ENCODE data around the gene TCTN2.

The TCTN2 gene

GRCh38 chr12:123720141-123720814 is 49.4 kb downstream of the TCTN2 start (continued):
- TF ChIP-seq CREB5 (CRISPR knock-in tag; IDR thresholded peaks at IDR 0.05; ENCODE audit: low read depth) (no peak), RARB (CRISPR knock-in tag; IDR thresholded peaks at IDR 0.05) (no peak), ISL1 (CRISPR knock-in tag; IDR thresholded peaks at IDR 0.05) (no peak), ZC3H10 (CRISPR knock-in tag; IDR thresholded peaks at IDR 0.05) (no peak), ZNF70 (CRISPR knock-in tag; IDR thresholded peaks at IDR 0.05) (no peak), PPARA (CRISPR knock-in tag; IDR thresholded peaks at IDR 0.05; ENCODE audit: borderline replicate concordance) (no peak), PATZ1 (CRISPR knock-in tag; IDR thresholded peaks at IDR 0.05; ENCODE audit: borderline replicate concordance) (no peak)

GRCh38 chr12:123721245-123721644 is 50.3 kb downstream of the TCTN2 start:
- no peak for TF ChIP-seq ZC3H10 (CRISPR knock-in tag; IDR thresholded peaks at IDR 0.05)
- TF ChIP-seq ISL1 (CRISPR knock-in tag; IDR thresholded peaks at IDR 0.05) = no peak
- TF ChIP-seq, protein P1, sequence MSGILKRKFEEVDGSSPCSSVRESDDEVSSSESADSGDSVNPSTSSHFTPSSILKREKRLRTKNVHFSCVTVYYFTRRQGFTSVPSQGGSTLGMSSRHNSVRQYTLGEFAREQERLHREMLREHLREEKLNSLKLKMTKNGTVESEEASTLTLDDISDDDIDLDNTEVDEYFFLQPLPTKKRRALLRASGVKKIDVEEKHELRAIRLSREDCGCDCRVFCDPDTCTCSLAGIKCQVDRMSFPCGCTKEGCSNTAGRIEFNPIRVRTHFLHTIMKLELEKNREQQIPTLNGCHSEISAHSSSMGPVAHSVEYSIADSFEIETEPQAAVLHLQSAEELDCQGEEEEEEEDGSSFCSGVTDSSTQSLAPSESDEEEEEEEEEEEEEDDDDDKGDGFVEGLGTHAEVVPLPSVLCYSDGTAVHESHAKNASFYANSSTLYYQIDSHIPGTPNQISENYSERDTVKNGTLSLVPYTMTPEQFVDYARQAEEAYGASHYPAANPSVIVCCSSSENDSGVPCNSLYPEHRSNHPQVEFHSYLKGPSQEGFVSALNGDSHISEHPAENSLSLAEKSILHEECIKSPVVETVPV (CRISPR knock-in tag; IDR thresholded peaks at IDR 0.05) = no peak
- TF ChIP-seq PPARA (CRISPR knock-in tag; IDR thresholded peaks at IDR 0.05; ENCODE audit: borderline replicate concordance) = no peak
- no peak for TF ChIP-seq ZFP3 (CRISPR knock-in tag; IDR thresholded peaks at IDR 0.05)
- no peak for TF ChIP-seq GLIS3 (CRISPR knock-in tag; IDR thresholded peaks at IDR 0.05)
- no peak for TF ChIP-seq SNAI2 (CRISPR knock-in tag; IDR thresholded peaks at IDR 0.05)
- no peak for TF ChIP-seq ZNF8 (CRISPR knock-in tag; IDR thresholded peaks at IDR 0.05)
- no peak for TF ChIP-seq ZFP30 (CRISPR knock-in tag; IDR thresholded peaks at IDR 0.05)
- no peak for TF ChIP-seq CREB5 (CRISPR knock-in tag; IDR thresholded peaks at IDR 0.05; ENCODE audit: low read depth)
- no peak for TF ChIP-seq TCF4 (CRISPR knock-in tag; IDR thresholded peaks at IDR 0.05; ENCODE audit: borderline replicate concordance)
- no peak for TF ChIP-seq OSR1 (CRISPR knock-in tag; IDR thresholded peaks at IDR 0.05)
- no peak for TF ChIP-seq PATZ1 (CRISPR knock-in tag; IDR thresholded peaks at IDR 0.05; ENCODE audit: borderline replicate concordance)
- ATAC-seq = no peak

- TF ChIP-seq RARB (CRISPR knock-in tag; IDR thresholded peaks at IDR 0.05) = no peak
- no peak for TF ChIP-seq POU6F1 (CRISPR knock-in tag; IDR thresholded peaks at IDR 0.05; ENCODE audit: borderline replicate concordance, low read depth)
- TF ChIP-seq ESRRG (CRISPR knock-in tag; IDR thresholded peaks at IDR 0.05) = no peak
- no peak for TF ChIP-seq BACH2 (CRISPR knock-in tag; IDR thresholded peaks at IDR 0.05; ENCODE audit: borderline replicate concordance)
- TF ChIP-seq OSR1 (CRISPR knock-in tag; IDR thresholded peaks at IDR 0.05) = no peak
- TF ChIP-seq TOX (CRISPR knock-in tag; IDR thresholded peaks at IDR 0.05; ENCODE audit: borderline replicate concordance) = no peak
- no peak for TF ChIP-seq ZNF565 (CRISPR knock-in tag; conservative IDR thresholded peaks at IDR 0.05; ENCODE audit: low read depth)
- TF ChIP-seq PATZ1 (CRISPR knock-in tag; IDR thresholded peaks at IDR 0.05; ENCODE audit: borderline replicate concordance) = no peak
- no peak for TF ChIP-seq GLIS3 (CRISPR knock-in tag; IDR thresholded peaks at IDR 0.05)
- TF ChIP-seq CSDC2 (CRISPR knock-in tag; IDR thresholded peaks at IDR 0.05) = no peak
- TF ChIP-seq ZNF70 (CRISPR knock-in tag; IDR thresholded peaks at IDR 0.05) = no peak
- no peak for ATAC-seq
These were observed 52.1 kb downstream of the TCTN2 start for GRCh38 chr12:123723011-123723410.

Data from SK-N-SH treated with all-trans-retinoic acid at 6 μM for 48 hours (cell line).